Chondrocyte (in vitro differentiated cells): ENCODE results near the gene RSKR. TPM values are rescaled to one million over a fixed set of nuclear protein-coding genes. Genes with fewer than 3 reads are reported as not detected.
A peak's percentile ranks its signal among the peaks of the same experiment; 100 is the strongest.

Experiments
- DNase-seq: peaks from one replicate; pipeline ENCODE4 v3.0.0; 2021; ENCODE audit warnings: mixed read lengths, low spot score
- H3K27ac Mint-ChIP-seq: one replicate; pipeline ENCODE4 v1.8.0; 2021; ENCODE audit warnings: mild to moderate bottlenecking, moderate library complexity, mixed read lengths; ENCODE audit not compliant: unreplicated experiment
- H3K27me3 Mint-ChIP-seq: 2 replicates; pipeline ENCODE4 v1.8.0; 2021; ENCODE audit warnings: low read depth, mixed read lengths
- H3K36me3 Mint-ChIP-seq: 2 replicates; pipeline ENCODE4 v1.8.0; 2021; ENCODE audit warnings: low read depth, mixed read lengths
- H3K4me1 Mint-ChIP-seq: 2 replicates; pipeline ENCODE4 v1.8.0; 2021; ENCODE audit warnings: low read depth, mild to moderate bottlenecking, mixed read lengths
- H3K4me3 Mint-ChIP-seq: one replicate; pipeline ENCODE4 v1.8.0; 2021; ENCODE audit warnings: mild to moderate bottlenecking, moderate library complexity, mixed read lengths; ENCODE audit not compliant: unreplicated experiment
- H3K9me3 Mint-ChIP-seq: 2 replicates; pipeline ENCODE4 v1.8.0; 2021; ENCODE audit warnings: low read depth, mixed read lengths
- total RNA-seq: library from RNA; stranded (reverse); gene quantifications from 3 replicates; pipeline ENCODE4 v1.2.1, GENCODE V29; 2021
- TF ChIP-seq, protein P1 (sequence below): fragments of 200-600 bp; sonication (generic); IDR thresholded peaks from 2 replicates; pipeline ENCODE4 v1.5.0; 2021; ENCODE audit warnings: antibody characterized with exemption, mild to moderate bottlenecking, moderate library complexity

The RSKR gene
- total RNA-seq, 1 donor from 2014 or later: 4.7 TPM

DNA sequence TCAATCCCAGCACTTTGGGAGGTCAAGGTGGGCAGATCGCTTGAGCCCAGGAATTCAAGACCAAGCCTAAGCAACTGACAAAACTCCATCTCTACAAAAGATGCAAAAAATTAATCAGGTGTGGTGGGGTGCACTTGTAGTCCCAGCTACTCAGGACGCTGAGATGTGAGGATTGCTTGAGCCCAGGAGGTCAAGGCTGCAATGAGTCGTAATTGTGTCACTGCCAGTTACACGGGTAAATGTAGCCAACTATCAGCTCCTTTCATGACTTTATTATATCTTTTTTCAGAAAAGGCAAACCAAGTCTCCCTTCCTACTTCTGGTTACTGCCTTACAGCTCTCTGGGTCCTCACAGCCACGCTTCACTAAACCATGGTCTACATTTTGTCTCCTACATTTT lies 43.8 kb upstream of the RSKR start:
- H3K4me1 Mint-ChIP-seq: peaks cover 20% of the 10 kb centered on the region
- no peaks in the 10 kb centered on the region for H3K27me3 Mint-ChIP-seq
- TF ChIP-seq, protein P1, sequence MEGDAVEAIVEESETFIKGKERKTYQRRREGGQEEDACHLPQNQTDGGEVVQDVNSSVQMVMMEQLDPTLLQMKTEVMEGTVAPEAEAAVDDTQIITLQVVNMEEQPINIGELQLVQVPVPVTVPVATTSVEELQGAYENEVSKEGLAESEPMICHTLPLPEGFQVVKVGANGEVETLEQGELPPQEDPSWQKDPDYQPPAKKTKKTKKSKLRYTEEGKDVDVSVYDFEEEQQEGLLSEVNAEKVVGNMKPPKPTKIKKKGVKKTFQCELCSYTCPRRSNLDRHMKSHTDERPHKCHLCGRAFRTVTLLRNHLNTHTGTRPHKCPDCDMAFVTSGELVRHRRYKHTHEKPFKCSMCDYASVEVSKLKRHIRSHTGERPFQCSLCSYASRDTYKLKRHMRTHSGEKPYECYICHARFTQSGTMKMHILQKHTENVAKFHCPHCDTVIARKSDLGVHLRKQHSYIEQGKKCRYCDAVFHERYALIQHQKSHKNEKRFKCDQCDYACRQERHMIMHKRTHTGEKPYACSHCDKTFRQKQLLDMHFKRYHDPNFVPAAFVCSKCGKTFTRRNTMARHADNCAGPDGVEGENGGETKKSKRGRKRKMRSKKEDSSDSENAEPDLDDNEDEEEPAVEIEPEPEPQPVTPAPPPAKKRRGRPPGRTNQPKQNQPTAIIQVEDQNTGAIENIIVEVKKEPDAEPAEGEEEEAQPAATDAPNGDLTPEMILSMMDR: no peak
- H3K27ac Mint-ChIP-seq: no peak overlapping the region
- no peak overlapping the region for H3K4me3 Mint-ChIP-seq
- peaks cover 10% of the 10 kb centered on the region for H3K36me3 Mint-ChIP-seq
- DNase-seq: no peak
- no peaks in the 10 kb centered on the region for H3K9me3 Mint-ChIP-seq

GRCh38 chr17:28655160-28655559 lies 41.2 kb upstream of the RSKR start:
- H3K4me1 Mint-ChIP-seq: peaks cover 5% of the 10 kb centered on the region
- H3K36me3 Mint-ChIP-seq: peaks cover 10% of the 10 kb centered on the region
- H3K9me3 Mint-ChIP-seq: no peaks in the 10 kb centered on the region
- no peaks in the 10 kb centered on the region for H3K27me3 Mint-ChIP-seq
- DNase-seq: no peak
- H3K27ac Mint-ChIP-seq: no peak overlapping the region
- TF ChIP-seq, protein P1: no peak
- no peak overlapping the region for H3K4me3 Mint-ChIP-seq

- DNase-seq: no peak
- H3K9me3 Mint-ChIP-seq: no peaks in the 10 kb centered on the region
- peaks cover 11% of the 10 kb centered on the region for H3K36me3 Mint-ChIP-seq
- H3K4me1 Mint-ChIP-seq: peaks cover 24% of the 10 kb centered on the region
- no peak overlapping the region for H3K4me3 Mint-ChIP-seq
- no peak overlapping the region for H3K27ac Mint-ChIP-seq
- H3K27me3 Mint-ChIP-seq: no peaks in the 10 kb centered on the region
- TF ChIP-seq, protein P1: no peak
Measured at GRCh38 chr17:28648698-28649097, 34.7 kb upstream of the RSKR start.

GRCh38 chr17:28646039-28646754 lies 32.2 kb upstream of the RSKR start:
- TF ChIP-seq, protein P1: no peak
- Mint-ChIP-seq H3K9me3 (no peaks in the 10 kb centered on the region), H3K36me3 (peaks cover 15% of the 10 kb centered on the region), H3K27ac (peak overlapping the region; percentile 88), H3K4me1 (peaks cover 36% of the 10 kb centered on the region), H3K27me3 (no peaks in the 10 kb centered on the region), H3K4me3 (peak overlapping the region; percentile 79)
- DNase-seq: no peak

- H3K4me3 Mint-ChIP-seq: peak overlapping the region; percentile 79
- TF ChIP-seq, protein P1: no peak
- H3K36me3 Mint-ChIP-seq: peaks cover 16% of the 10 kb centered on the region
- H3K9me3 Mint-ChIP-seq: no peaks in the 10 kb centered on the region
- H3K27ac Mint-ChIP-seq: peak overlapping the region; percentile 88
- H3K4me1 Mint-ChIP-seq: peaks cover 36% of the 10 kb centered on the region
- H3K27me3 Mint-ChIP-seq: no peaks in the 10 kb centered on the region
- DNase-seq: no peak
Measured at GRCh38 chr17:28645576-28645939, 31.6 kb upstream of the RSKR start.
